ENCODE data around the gene RPRML.
"Not testable (repeated sequence)": the region's sequence is repeated elsewhere in the genome, so short reads cannot be mapped to it uniquely, and the experiment has no call there.

The RPRML gene

GRCh38 chr17:46979147-46979863, at the start of gene RPRML:
RPRML (minus strand) TSS chr17:46979253; CDS start chr17:46979007, 246 bp downstream.
- peaks cover 30% of the 10 kb centered on the region for H3K27me3 Mint-ChIP-seq

GRCh38 chr17:47016966-47017365, 37.9 kb upstream of the RPRML start:
- H3K4me3 Mint-ChIP-seq, H3K9me3 Mint-ChIP-seq, H3K27ac Mint-ChIP-seq, H3K36me3 Mint-ChIP-seq, H3K27me3 Mint-ChIP-seq: not testable (repeated sequence)
- peaks cover 12% of the 10 kb centered on the region for H3K4me1 Mint-ChIP-seq

More at GRCh38 chr17:46979147-46979863, at the start of gene RPRML:
- H3K36me3 Mint-ChIP-seq, result peaks cover 8% of the 10 kb centered on the region
- peak within 1 kb of the TSS; percentile 88 for H3K4me3 Mint-ChIP-seq
- no peak within 1 kb of the TSS for H3K27ac Mint-ChIP-seq
- H3K9me3 Mint-ChIP-seq, result no peaks in the 10 kb centered on the region
- peaks cover 16% of the 10 kb centered on the region for H3K4me1 Mint-ChIP-seq

- H3K4me3 Mint-ChIP-seq, result no peak overlapping the region
- H3K27ac Mint-ChIP-seq, result no peak overlapping the region
- no peaks in the 10 kb centered on the region for H3K27me3 Mint-ChIP-seq
- no peaks in the 10 kb centered on the region for H3K9me3 Mint-ChIP-seq
- H3K4me1 Mint-ChIP-seq, result peaks cover 12% of the 10 kb centered on the region
- H3K36me3 Mint-ChIP-seq, result no peaks in the 10 kb centered on the region
Observed at GRCh38 chr17:47013341-47013740, 34.3 kb upstream of the RPRML start.

- Mint-ChIP-seq H3K36me3 (no peaks in the 10 kb centered on the region), H3K27ac (no peak overlapping the region), H3K4me3 (no peak overlapping the region), H3K27me3 (no peaks in the 10 kb centered on the region), H3K9me3 (no peaks in the 10 kb centered on the region), H3K4me1 (peaks cover 12% of the 10 kb centered on the region)
Observed at GRCh38 chr17:47012457-47012856, 33.4 kb upstream of the RPRML start.

GRCh38 chr17:47009759-47010594, 30.9 kb upstream of the RPRML start:
- Mint-ChIP-seq H3K4me3 (no peak overlapping the region), H3K27ac (no peak overlapping the region), H3K9me3 (no peaks in the 10 kb centered on the region), H3K4me1 (peaks cover 12% of the 10 kb centered on the region), H3K36me3 (no peaks in the 10 kb centered on the region), H3K27me3 (no peaks in the 10 kb centered on the region)

- Mint-ChIP-seq H3K4me3 (no peak overlapping the region), H3K4me1 (peaks cover 9% of the 10 kb centered on the region), H3K27ac (no peak overlapping the region), H3K27me3 (no peaks in the 10 kb centered on the region), H3K36me3 (no peaks in the 10 kb centered on the region), H3K9me3 (no peaks in the 10 kb centered on the region)
Observed at GRCh38 chr17:47004906-47005305, 25.9 kb upstream of the RPRML start.

- not testable (repeated sequence) for H3K4me3 Mint-ChIP-seq, H3K9me3 Mint-ChIP-seq
Observed at GRCh38 chr17:47003864-47004263, 24.8 kb upstream of the RPRML start.

GRCh38 chr17:46995841-46996571, 17.0 kb upstream of the RPRML start:
- no peaks in the 10 kb centered on the region for H3K9me3 Mint-ChIP-seq
- no peak overlapping the region for H3K27ac Mint-ChIP-seq
- no peaks in the 10 kb centered on the region for H3K4me1 Mint-ChIP-seq
- H3K36me3 Mint-ChIP-seq, result no peaks in the 10 kb centered on the region
- no peak overlapping the region for H3K4me3 Mint-ChIP-seq
- no peaks in the 10 kb centered on the region for H3K27me3 Mint-ChIP-seq

More at GRCh38 chr17:47003864-47004263, 24.8 kb upstream of the RPRML start:
- not testable (repeated sequence) for H3K27ac Mint-ChIP-seq, H3K4me1 Mint-ChIP-seq, H3K36me3 Mint-ChIP-seq, H3K27me3 Mint-ChIP-seq

- Mint-ChIP-seq H3K36me3 (no peaks in the 10 kb centered on the region), H3K27ac (no peak overlapping the region), H3K9me3 (no peaks in the 10 kb centered on the region), H3K27me3 (no peaks in the 10 kb centered on the region), H3K4me3 (no peak overlapping the region), H3K4me1 (no peaks in the 10 kb centered on the region)
Observed at GRCh38 chr17:46994993-46995392, 15.9 kb upstream of the RPRML start.

GRCh38 chr17:46991617-46992016, 12.6 kb upstream of the RPRML start:
- H3K4me1 Mint-ChIP-seq, result no peaks in the 10 kb centered on the region
- H3K4me3 Mint-ChIP-seq, result no peak overlapping the region
- no peaks in the 10 kb centered on the region for H3K36me3 Mint-ChIP-seq
- H3K27ac Mint-ChIP-seq, result no peak overlapping the region
- no peaks in the 10 kb centered on the region for H3K27me3 Mint-ChIP-seq
- no peaks in the 10 kb centered on the region for H3K9me3 Mint-ChIP-seq

GRCh38 chr17:46989637-46990431, 10.8 kb upstream of the RPRML start:
- H3K36me3 Mint-ChIP-seq, result no peaks in the 10 kb centered on the region
- no peaks in the 10 kb centered on the region for H3K4me1 Mint-ChIP-seq
- H3K4me3 Mint-ChIP-seq, result no peak overlapping the region
- H3K9me3 Mint-ChIP-seq, result no peaks in the 10 kb centered on the region
- H3K27me3 Mint-ChIP-seq, result peaks cover 2% of the 10 kb centered on the region
- H3K27ac Mint-ChIP-seq, result no peak overlapping the region

GRCh38 chr17:46987927-46988326, 8.9 kb upstream of the RPRML start:
- not testable (repeated sequence) for H3K4me1 Mint-ChIP-seq, H3K4me3 Mint-ChIP-seq, H3K27me3 Mint-ChIP-seq, H3K9me3 Mint-ChIP-seq, H3K27ac Mint-ChIP-seq, H3K36me3 Mint-ChIP-seq

- H3K4me1 Mint-ChIP-seq, result no peaks in the 10 kb centered on the region
- H3K27ac Mint-ChIP-seq, result no peak overlapping the region
- no peaks in the 10 kb centered on the region for H3K9me3 Mint-ChIP-seq
- H3K27me3 Mint-ChIP-seq, result peaks cover 3% of the 10 kb centered on the region
- no peaks in the 10 kb centered on the region for H3K36me3 Mint-ChIP-seq
- H3K4me3 Mint-ChIP-seq, result no peak overlapping the region
Observed at GRCh38 chr17:46986366-46986765, 7.3 kb upstream of the RPRML start.

GRCh38 chr17:46984892-46985291, 5.8 kb upstream of the RPRML start:
- Mint-ChIP-seq H3K4me3 (no peak overlapping the region), H3K27me3 (peaks cover 11% of the 10 kb centered on the region), H3K27ac (no peak overlapping the region), H3K9me3 (no peaks in the 10 kb centered on the region), H3K36me3 (no peaks in the 10 kb centered on the region), H3K4me1 (peaks cover 5% of the 10 kb centered on the region)

GRCh38 chr17:46984341-46984740, 5.3 kb upstream of the RPRML start:
- no peaks in the 10 kb centered on the region for H3K36me3 Mint-ChIP-seq
- peaks cover 12% of the 10 kb centered on the region for H3K27me3 Mint-ChIP-seq
- H3K27ac Mint-ChIP-seq, result no peak overlapping the region
- H3K9me3 Mint-ChIP-seq, result no peaks in the 10 kb centered on the region
- peaks cover 9% of the 10 kb centered on the region for H3K4me1 Mint-ChIP-seq
- no peak overlapping the region for H3K4me3 Mint-ChIP-seq

All from activated naive CD4-positive, alpha-beta T cell treated with anti-CD3 and anti-CD28 coated beads, Interleukin-2, amount 50 U/mL, for 24 hours (primary cell).